ENCODE data around the gene FRYL.
"Not testable (repeated sequence)": the region's sequence is repeated elsewhere in the genome, so short reads cannot be mapped to it uniquely, and the experiment has no call there.

Gene FRYL

GRCh38 chr4:48755281-48755680 lies 24.8 kb downstream of the FRYL start:
- H3K4me3 ChIP-seq (ENCODE audit: low read length), result no peak overlapping the region
- no peaks in the 10 kb centered on the region for H3K36me3 ChIP-seq (ENCODE audit: control insufficient read depth, insufficient read depth, low read length)
- peaks cover 2% of the 10 kb centered on the region for H3K4me1 ChIP-seq (ENCODE audit: control insufficient read depth, insufficient read depth, low read length)
- no peak overlapping the region for H3K27ac ChIP-seq (ENCODE audit: low read depth, low read length)
- no peaks in the 10 kb centered on the region for H3K27me3 ChIP-seq (ENCODE audit: control insufficient read depth, insufficient read depth, low read length)
- no peak overlapping the region for H3K9ac ChIP-seq (ENCODE audit: low read length)

DNA sequence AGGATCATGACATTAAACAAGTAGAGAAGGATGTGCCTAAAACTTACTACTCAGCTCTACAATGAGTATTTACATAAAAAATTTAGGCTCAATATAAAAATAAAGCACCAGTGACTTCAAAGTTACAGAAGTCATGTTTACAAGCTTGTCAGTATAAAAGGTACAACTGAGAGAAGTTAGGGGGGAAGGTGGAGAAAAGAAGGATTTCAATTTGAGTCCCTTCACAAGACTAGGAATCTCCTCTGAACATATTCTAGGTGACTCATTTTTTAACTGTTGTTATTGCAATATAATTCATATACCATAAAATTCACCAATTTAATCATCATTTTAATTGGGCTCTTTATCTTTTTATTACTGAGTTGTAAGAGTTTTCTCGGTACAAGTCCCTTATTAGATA lies 26.9 kb downstream of the FRYL start:
- Histone ChIP-seq H3K36me3 (ENCODE audit: control insufficient read depth, insufficient read depth, low read length) (no peaks in the 10 kb centered on the region), H3K27ac (ENCODE audit: low read depth, low read length) (no peak overlapping the region), H3K9ac (ENCODE audit: low read length) (no peak overlapping the region), H3K27me3 (ENCODE audit: control insufficient read depth, insufficient read depth, low read length) (no peaks in the 10 kb centered on the region), H3K4me3 (ENCODE audit: low read length) (no peak overlapping the region), H3K4me1 (ENCODE audit: control insufficient read depth, insufficient read depth, low read length) (peaks cover 2% of the 10 kb centered on the region)

DNA sequence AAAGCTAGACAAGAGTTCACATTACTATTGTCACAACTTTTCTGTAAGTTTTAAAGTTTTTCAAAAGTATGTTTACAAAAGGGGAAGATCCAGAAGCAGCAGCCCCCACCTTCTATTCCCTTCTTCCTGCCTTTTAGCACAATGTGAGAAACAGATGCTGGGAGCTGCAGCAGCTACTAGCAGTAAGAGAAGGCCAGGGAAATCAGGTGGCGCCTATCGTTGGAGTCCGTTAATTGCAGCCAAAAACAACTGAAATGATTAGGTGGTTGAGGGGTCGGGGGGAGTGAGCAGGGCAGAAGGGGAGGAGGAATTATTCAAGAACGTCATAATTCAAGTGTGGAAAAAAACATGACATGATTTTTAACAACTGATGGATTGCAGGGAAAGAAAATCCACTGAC lies 27.4 kb downstream of the FRYL start:
- Histone ChIP-seq H3K9ac (ENCODE audit: low read length) (no peak overlapping the region), H3K4me3 (ENCODE audit: low read length) (no peak overlapping the region), H3K4me1 (ENCODE audit: control insufficient read depth, insufficient read depth, low read length) (peaks cover 2% of the 10 kb centered on the region), H3K27ac (ENCODE audit: low read depth, low read length) (no peak overlapping the region), H3K36me3 (ENCODE audit: control insufficient read depth, insufficient read depth, low read length) (no peaks in the 10 kb centered on the region), H3K27me3 (ENCODE audit: control insufficient read depth, insufficient read depth, low read length) (no peaks in the 10 kb centered on the region)

DNA sequence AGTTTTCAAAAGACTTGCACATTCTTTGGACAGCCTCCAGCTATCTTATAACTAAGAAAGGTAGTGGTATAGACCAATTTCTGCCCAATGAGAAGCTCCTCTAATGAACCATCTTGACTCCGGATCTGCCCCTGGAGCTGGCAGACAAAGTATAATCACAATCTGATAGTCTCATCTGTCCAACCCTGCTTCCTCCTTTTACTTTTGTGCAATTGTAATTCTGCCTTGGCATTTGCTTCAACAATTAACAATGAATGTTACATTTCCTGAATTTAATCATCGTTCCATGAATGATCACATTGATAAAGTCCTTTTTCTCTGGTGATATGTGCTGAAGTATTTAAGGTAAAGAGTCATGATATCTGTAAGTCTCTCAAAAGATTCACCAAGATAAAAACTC lies 27.8 kb downstream of the FRYL start:
- no peak overlapping the region for H3K27ac ChIP-seq (ENCODE audit: low read depth, low read length)
- no peak overlapping the region for H3K4me3 ChIP-seq (ENCODE audit: low read length)
- peaks cover 2% of the 10 kb centered on the region for H3K4me1 ChIP-seq (ENCODE audit: control insufficient read depth, insufficient read depth, low read length)

DNA sequence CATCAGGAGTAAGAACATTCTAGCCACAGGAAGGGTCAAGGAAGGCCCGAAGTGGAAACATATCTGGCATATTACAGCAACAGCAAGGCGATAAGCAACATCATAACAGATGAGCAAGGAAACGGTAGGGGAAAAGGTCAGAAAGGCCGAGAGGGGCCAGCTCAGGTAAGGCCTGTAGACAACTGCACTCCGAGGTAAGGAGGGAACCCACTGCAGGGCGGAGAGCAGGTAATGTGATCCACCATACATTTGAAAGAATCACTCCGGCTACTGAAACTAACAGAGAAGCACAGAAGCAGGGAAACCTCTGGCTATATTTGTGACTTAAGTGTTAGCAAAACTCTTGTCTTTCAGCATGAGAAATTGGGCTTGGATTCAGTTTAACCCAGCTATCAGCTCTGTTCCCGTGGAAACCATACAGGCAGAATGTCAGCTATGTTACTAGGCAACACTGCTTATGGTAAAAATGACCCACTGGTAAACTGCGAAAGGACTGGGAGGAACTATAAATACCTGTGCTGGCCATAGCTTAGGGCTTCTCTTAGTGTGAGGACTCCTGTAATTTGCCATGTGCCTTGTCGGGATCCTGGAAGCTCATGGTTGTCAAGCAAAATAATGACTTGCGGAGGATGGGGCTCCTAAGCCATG lies 31.0 kb downstream of the FRYL start:
- no peak overlapping the region for H3K4me3 ChIP-seq (ENCODE audit: low read length)
- H3K27me3 ChIP-seq (ENCODE audit: control insufficient read depth, insufficient read depth, low read length), result no peaks in the 10 kb centered on the region
- no peaks in the 10 kb centered on the region for H3K36me3 ChIP-seq (ENCODE audit: control insufficient read depth, insufficient read depth, low read length)
- peaks cover 2% of the 10 kb centered on the region for H3K4me1 ChIP-seq (ENCODE audit: control insufficient read depth, insufficient read depth, low read length)
- H3K9ac ChIP-seq (ENCODE audit: low read length), result no peak overlapping the region
- no peak overlapping the region for H3K27ac ChIP-seq (ENCODE audit: low read depth, low read length)

More for the DNA sequence above, 27.8 kb downstream of the FRYL start:
- Histone ChIP-seq H3K27me3 (ENCODE audit: control insufficient read depth, insufficient read depth, low read length) (no peaks in the 10 kb centered on the region), H3K36me3 (ENCODE audit: control insufficient read depth, insufficient read depth, low read length) (no peaks in the 10 kb centered on the region), H3K9ac (ENCODE audit: low read length) (no peak overlapping the region)

DNA sequence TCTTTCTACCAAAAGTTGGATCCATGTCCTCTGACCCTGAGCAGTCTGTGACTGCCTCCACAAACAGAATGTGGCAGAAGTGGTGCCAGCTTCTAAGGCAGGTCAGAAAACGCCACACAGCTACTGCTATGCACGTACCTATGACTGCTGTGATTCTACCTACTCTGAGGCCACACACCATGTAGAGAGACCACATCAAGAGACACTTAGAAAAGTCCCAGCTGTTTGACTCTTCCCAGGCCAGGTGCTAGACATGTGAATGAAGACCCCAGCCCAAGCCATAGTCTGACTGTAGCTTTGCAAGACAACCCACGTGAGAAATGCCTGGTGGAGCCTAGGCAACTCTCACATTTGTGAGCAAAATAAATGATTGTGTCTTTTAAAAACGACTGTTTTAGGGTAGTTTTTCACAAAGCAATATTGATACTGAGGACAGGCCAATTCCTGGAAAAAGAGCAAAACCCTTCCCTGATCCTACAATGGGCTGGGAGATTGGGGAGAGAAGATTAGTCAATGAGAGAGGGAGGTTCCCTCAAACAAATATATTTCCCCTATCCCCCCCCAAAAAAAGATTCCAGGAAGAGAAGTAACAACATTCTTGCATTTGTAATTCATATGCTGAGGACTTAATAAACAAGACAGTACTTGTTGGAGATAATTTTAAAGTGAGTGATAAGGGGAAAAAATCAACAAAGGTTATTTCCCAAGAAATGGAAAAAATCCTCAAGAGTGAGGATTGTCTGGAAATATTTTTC lies 33.3 kb downstream of the FRYL start:
- Histone ChIP-seq H3K4me3 (ENCODE audit: low read length) (no peak overlapping the region), H3K9ac (ENCODE audit: low read length) (no peak overlapping the region), H3K27me3 (ENCODE audit: control insufficient read depth, insufficient read depth, low read length) (no peaks in the 10 kb centered on the region), H3K27ac (ENCODE audit: low read depth, low read length) (no peak overlapping the region), H3K4me1 (ENCODE audit: control insufficient read depth, insufficient read depth, low read length) (peaks cover 2% of the 10 kb centered on the region), H3K36me3 (ENCODE audit: control insufficient read depth, insufficient read depth, low read length) (no peaks in the 10 kb centered on the region)

GRCh38 chr4:48745223-48745622 lies 34.9 kb downstream of the FRYL start:
- not testable (repeated sequence) for H3K27ac ChIP-seq (ENCODE audit: low read depth, low read length); H3K9ac ChIP-seq (ENCODE audit: low read length); H3K4me1 ChIP-seq (ENCODE audit: control insufficient read depth, insufficient read depth, low read length); H3K27me3 ChIP-seq (ENCODE audit: control insufficient read depth, insufficient read depth, low read length); H3K4me3 ChIP-seq (ENCODE audit: low read length); H3K36me3 ChIP-seq (ENCODE audit: control insufficient read depth, insufficient read depth, low read length)

- H3K9ac ChIP-seq (ENCODE audit: low read length), result no peak overlapping the region
Measured at GRCh38 chr4:48742412-48742811, 37.7 kb downstream of the FRYL start.

DNA sequence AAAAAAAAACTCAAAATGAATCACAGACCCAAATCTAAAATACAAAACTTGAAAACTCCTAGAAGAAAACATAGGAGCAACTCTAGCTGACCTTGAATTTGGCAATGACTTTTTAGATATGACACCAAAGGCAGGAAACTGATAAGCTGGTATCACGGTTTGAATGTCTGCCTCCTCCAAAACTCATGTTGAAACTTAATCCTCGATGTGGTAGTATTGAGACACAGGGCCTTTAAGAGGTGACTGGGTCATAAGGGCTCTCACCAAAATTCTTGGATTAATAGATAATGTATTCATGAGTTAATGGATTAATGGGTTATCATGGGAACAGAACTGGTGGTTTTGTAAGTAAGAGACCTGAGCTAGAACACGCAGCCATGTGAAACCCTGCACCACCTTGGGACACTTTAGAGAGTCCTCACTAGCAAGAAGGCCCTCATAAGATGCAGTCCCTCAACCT lies 40.5 kb downstream of the FRYL start:
- Histone ChIP-seq H3K27ac (ENCODE audit: low read depth, low read length) (no peak overlapping the region), H3K36me3 (ENCODE audit: control insufficient read depth, insufficient read depth, low read length) (no peaks in the 10 kb centered on the region), H3K4me3 (ENCODE audit: low read length) (no peak overlapping the region), H3K9ac (ENCODE audit: low read length) (no peak overlapping the region), H3K27me3 (ENCODE audit: control insufficient read depth, insufficient read depth, low read length) (no peaks in the 10 kb centered on the region), H3K4me1 (ENCODE audit: control insufficient read depth, insufficient read depth, low read length) (no peaks in the 10 kb centered on the region)

More at GRCh38 chr4:48742412-48742811, 37.7 kb downstream of the FRYL start:
- Histone ChIP-seq H3K4me1 (ENCODE audit: control insufficient read depth, insufficient read depth, low read length) (no peaks in the 10 kb centered on the region), H3K27me3 (ENCODE audit: control insufficient read depth, insufficient read depth, low read length) (no peaks in the 10 kb centered on the region), H3K36me3 (ENCODE audit: control insufficient read depth, insufficient read depth, low read length) (no peaks in the 10 kb centered on the region), H3K27ac (ENCODE audit: low read depth, low read length) (no peak overlapping the region), H3K4me3 (ENCODE audit: low read length) (no peak overlapping the region)

GRCh38 chr4:48738856-48739255 lies 41.2 kb downstream of the FRYL start:
- Histone ChIP-seq H3K36me3 (ENCODE audit: control insufficient read depth, insufficient read depth, low read length) (no peaks in the 10 kb centered on the region), H3K27me3 (ENCODE audit: control insufficient read depth, insufficient read depth, low read length) (no peaks in the 10 kb centered on the region), H3K4me1 (ENCODE audit: control insufficient read depth, insufficient read depth, low read length) (no peaks in the 10 kb centered on the region)

GRCh38 chr4:48728906-48729496 lies 51.1 kb downstream of the FRYL start:
- not testable (repeated sequence) for H3K27ac ChIP-seq (ENCODE audit: low read depth, low read length); H3K36me3 ChIP-seq (ENCODE audit: control insufficient read depth, insufficient read depth, low read length); H3K9ac ChIP-seq (ENCODE audit: low read length); H3K4me3 ChIP-seq (ENCODE audit: low read length); H3K4me1 ChIP-seq (ENCODE audit: control insufficient read depth, insufficient read depth, low read length); H3K27me3 ChIP-seq (ENCODE audit: control insufficient read depth, insufficient read depth, low read length)

More at GRCh38 chr4:48738856-48739255, 41.2 kb downstream of the FRYL start:
- H3K9ac ChIP-seq (ENCODE audit: low read length), result no peak overlapping the region
- no peak overlapping the region for H3K4me3 ChIP-seq (ENCODE audit: low read length)
- no peak overlapping the region for H3K27ac ChIP-seq (ENCODE audit: low read depth, low read length)

DNA sequence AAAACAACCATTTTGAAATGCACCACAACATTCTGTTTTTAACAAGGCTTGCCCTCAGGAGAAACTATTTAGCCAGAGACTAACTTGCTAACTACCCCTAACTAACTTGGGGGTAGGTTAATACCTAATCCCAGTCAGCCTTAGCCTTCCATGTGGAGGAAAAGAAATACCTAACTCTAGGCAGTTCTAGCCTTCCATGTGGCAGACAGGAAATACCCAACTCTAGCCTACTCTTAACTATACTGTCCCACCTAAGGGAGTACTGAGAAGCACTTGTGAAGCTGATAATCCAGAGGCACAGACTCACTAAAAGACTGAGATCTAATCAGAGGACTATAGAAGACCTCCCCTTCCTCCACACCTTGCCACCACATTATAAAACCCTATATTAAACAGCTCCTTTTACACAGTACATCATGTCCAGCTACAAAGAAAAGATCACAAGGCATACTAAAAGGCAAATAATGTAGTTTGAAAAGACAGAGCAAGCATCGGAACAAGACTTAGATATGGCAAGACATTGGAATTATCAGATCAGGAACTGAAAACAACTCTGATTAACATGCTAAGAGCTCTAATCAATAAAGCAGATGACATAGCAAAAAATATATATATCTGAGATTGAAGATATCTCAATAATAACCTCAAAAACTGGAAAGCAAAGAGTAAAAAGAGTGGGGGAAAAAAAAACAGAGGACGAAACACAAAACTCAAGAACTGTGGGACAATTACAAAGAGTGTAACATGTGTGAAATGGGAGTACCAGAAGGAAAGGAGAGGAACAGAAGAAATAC lies 52.2 kb downstream of the FRYL start:
- H3K4me1 ChIP-seq (ENCODE audit: control insufficient read depth, insufficient read depth, low read length), result no peaks in the 10 kb centered on the region

More for the DNA sequence above, 52.2 kb downstream of the FRYL start:
- Histone ChIP-seq H3K36me3 (ENCODE audit: control insufficient read depth, insufficient read depth, low read length) (no peaks in the 10 kb centered on the region), H3K4me3 (ENCODE audit: low read length) (no peak overlapping the region), H3K9ac (ENCODE audit: low read length) (no peak overlapping the region), H3K27ac (ENCODE audit: low read depth, low read length) (no peak overlapping the region), H3K27me3 (ENCODE audit: control insufficient read depth, insufficient read depth, low read length) (no peaks in the 10 kb centered on the region)
